Measurements from ENCODE around the gene ACAD9.
"Not testable (repeated sequence)": the region's sequence is repeated elsewhere in the genome, so short reads cannot be mapped to it uniquely, and the experiment has no call there.

ACAD9 gene

DNA sequence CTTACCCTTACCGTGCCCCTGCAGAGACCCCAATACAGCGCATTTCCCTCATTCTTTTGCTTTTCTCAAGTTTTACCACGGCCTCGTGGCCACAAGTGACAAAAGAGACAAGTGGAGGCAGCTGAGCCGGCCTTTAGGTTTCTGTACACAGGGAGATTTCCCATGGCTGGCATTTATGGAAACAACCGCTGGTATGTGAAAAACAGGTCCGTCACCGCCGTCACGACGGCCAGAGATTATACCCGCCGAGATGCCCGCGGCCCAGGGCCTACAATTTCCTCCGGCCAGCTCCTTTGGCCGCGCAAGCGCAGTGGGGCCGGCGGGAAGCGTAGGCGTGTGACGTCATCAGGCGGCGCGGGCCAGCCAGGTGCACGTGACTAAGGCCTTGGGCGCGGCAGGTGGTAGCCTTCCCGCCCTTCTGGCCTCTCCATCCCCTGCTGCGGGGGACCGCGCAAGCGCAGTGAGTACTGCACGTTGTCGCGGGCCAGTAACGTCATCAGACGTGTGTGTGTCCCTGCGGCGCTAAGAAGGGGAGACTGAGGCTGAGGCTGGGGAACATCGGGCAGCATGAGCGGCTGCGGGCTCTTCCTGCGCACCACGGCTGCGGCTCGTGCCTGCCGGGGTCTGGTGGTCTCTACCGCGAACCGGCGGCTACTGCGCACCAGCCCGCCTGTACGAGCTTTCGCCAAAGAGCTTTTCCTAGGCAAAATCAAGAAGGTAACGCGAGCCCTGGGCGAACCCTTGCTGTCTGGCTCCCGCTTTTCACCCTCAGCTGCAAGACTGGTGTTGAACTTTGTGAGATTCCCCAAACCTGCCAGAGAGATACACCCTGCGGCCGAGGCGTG, at the start of gene ACAD9:
Gene ACAD9, plus strand, starts transcription at position 496 of the 845 bp plus-strand sequence. Its CDS starts 72 bp downstream, at position 568.
- peak; percentile 92 for DNase-seq (ENCODE audit: low read depth, low spot score)

DNA sequence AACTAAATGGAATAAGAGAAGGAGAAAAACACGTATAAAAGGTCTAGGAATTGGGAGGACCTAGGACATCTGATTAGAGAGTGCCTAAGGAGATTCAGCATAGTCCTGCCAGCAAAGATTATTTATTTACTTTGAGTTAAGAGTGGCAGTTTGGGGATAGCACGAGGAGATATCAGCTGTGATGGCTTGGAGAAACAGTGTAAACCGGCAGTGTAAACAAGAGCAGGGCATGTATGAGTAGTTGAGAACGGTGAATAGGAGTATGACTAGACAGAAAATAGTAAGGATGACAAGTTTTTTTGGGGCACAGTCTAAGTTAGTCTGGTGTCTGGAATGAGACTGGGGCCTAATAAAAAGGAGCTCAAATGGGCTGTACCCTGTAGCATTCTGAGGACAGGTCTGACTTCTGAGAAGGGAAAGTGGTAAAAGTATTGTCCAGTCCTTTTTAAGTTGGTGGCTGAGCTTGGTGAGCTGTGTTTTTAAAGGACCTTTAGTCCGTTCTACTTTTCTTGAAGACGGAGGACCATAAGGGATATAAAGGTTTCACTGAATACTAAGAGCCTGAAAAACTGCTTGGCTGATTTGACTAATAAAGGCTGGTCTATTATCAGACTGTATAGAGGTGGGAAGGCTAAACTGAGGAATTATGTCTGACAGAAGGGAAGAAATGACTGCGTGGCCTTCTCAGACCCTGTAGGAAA, 49.3 kb upstream of the ACAD9 start:
- DNase-seq (ENCODE audit: low read depth, low spot score) = not testable (repeated sequence)

DNA sequence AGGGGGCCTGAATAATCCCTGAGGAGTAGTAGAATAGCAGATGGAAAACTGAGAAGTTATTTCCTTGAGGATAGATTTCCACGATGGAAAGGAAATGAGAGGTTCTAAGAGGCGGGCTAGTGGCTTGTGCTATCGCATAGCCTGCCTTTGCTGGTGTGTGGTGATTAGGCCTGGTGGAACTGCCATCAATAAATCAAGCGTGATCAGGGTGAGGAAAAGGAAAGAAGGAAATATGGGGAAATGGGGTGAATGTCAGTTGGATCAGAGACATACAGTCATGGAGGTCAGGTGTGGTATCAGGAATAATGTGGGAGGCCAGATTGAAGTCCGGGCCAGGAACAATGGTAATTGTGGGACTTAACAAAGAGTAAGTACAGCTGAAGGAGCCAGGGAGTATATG, 48.7 kb upstream of the ACAD9 start:
- not testable (repeated sequence) for DNase-seq (ENCODE audit: low read depth, low spot score)

DNA sequence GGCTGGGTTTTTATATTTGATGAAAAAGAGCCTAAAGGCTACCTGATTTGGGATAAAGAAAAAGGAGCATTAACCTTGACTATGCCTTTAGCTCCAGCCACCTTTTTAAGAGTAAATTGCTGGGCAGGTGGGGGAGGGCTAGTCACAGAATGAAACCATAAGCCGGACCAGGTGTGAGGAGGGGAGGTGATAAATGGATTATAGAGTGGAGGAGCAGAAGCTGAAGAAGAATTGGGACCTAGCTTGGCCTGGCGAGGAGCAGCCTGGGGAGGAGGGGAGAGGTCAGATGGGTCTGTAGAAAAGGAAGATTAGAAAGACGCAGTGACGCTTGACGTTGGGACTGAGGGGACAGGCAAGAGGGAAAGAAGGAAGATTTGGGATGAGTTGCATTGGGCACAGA, 46.4 kb upstream of the ACAD9 start:
- not testable (repeated sequence) for DNase-seq (ENCODE audit: low read depth, low spot score)

GRCh38 chr3:128835096-128835495, 44.3 kb upstream of the ACAD9 start:
- no peak for DNase-seq (ENCODE audit: low read depth, low spot score)

- no peak for DNase-seq (ENCODE audit: low read depth, low spot score)
Measured at GRCh38 chr3:128841926-128842920, 37.2 kb upstream of the ACAD9 start.

DNA sequence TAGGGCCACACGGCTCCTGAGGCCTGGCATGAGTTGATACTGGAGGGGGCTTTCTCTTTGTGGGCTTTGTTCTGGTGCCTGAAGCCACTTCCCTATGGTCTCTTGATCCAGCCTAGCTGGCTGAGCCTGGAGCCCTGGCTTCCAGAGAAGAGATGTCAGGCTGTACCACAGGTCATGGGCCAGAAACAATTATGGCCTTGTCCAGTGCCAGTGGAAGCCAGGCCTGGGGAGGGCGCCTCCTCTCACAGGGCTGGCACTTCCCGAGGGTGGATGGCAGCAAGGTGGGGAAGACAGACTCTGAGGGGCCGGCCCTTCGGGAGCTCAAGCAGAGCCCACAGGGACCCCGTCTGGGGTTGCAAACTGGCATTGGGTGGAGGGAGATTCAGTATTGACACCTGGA, 34.9 kb upstream of the ACAD9 start:
- DNase-seq (ENCODE audit: low read depth, low spot score) = no peak

DNA sequence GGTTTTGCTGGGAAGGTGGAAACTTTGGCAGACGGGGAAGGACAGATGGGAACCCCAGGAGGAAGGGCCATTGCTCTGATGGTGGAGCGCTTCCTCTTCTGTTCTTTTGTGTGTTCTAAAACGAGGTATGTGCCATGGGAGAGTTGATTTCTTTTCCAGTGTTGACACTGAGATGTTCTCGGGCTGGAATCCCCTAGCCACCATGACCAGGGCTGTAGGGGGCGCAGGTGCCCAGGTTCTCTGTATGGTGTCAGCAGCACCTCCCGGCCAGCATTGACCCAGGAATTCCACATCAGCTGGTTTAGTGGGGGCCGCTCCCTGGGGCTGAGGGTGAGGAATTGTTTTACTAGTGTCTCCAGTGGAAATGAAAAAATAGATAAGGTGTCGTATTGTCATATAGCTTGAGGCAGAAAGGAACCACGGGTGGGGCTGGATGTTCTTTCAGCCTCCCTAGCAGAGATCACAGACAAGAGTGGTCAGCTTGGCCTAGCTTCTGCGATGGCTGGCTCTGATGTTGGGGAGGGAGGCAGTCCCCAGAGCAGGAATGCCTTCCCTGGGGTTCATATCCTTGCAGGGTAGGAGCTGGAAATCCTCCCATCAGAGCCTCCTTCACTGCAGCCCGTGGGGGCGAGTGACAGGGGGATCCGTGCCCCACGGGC, 34.2 kb upstream of the ACAD9 start:
- no peak for DNase-seq (ENCODE audit: low read depth, low spot score)

DNA sequence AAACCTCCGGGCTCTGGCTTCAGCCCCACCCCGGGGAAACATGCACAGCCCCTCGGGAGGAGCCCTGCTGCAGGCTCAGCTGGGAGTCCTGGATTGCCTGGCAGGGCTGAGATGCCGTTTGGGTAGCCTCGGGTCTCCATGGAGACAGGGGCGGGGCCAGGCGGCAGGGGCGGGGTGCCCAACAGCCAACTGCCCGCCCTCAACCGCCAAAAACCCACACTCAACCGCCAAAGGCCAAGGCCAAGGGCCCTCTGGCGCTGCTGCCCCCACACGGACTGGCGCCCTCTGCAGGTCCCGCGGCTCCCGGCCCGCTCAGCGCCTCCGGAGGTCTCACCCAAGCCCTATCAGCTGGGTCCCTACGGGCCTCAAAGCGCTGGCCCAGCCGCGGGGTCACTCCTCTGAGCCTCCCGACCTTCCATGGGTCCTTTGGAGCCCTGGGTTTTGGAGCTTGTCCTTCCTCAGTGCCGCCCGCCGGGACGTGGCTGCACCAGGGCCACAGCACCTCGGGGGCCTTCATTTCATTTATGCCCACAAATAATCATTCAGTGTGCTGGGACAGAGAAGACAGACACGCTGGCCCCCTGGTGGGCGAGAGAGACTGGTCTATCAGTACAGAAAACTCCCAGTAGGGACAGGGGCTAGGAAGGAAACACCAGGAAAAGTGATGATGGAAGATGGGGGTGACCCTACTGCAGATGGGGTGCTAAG, 33.5 kb upstream of the ACAD9 start:
- no peak for DNase-seq (ENCODE audit: low read depth, low spot score)

GRCh38 chr3:128846486-128846891, 32.9 kb upstream of the ACAD9 start:
- no peak for DNase-seq (ENCODE audit: low read depth, low spot score)

DNA sequence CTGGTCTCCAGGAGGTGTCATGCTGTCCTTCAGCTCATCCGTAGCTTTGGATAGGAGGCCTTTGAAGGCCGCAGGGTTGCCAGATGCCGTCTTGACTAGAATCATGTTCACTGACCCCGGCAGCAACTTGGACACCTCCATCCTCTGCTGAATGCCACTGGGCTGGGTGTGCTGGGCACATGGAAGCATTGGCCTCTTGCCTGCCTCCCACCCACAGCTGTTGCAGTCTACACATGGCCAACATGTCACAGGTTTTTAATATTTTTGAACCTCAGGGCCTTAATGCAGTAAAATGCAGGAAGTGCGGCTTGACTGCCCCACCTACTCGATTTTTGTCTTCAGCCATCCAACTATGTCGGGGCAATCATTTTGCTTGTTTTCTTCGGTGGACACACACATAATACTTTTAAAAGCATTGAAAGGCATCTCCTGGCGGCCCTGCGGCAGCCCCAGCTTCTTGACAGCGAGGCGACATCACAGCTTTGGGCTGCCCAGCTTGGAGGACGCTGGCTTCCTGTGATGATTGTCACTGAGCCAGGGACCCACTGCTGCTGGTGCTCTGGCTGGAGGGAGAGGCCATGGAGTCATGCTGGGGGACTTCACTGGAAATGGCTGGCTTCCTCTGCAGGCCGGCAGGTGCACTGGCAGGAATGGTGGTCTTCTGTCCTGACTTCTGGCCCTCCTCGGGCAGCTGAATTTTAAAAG, 31.6 kb upstream of the ACAD9 start:
- DNase-seq (ENCODE audit: low read depth, low spot score) = no peak

- DNase-seq (ENCODE audit: low read depth, low spot score) = no peak
Measured at GRCh38 chr3:128848936-128849335, 30.5 kb upstream of the ACAD9 start.

DNA sequence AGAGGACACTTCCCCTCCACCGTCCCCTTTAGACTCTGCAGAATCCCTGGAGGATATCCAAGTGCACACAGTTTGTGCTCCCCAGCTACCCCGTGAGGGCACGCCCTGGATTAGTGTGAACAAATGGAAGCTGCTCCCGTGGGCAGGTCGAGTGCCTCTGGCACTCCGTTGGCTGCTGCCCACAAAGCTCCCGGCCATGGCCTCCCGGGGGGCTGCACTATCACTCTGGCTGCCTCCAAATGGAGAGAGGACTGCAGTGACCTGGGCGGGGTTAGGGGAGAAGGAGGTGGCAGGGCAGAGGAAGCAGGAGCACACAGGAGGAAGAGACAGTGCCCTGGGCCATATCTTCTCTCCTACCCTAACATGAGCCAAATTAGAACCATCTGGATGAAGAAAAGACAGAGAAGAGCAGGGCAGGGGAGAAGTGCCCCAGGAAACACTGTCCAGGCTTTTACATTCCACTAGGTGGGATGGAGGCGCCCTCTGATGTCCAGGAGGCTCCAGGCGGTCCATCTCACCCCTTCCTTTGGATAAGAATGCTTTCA, 29.4 kb upstream of the ACAD9 start:
- DNase-seq (ENCODE audit: low read depth, low spot score) = no peak

- DNase-seq (ENCODE audit: low read depth, low spot score) = no peak
Measured at GRCh38 chr3:128850544-128850943, 28.9 kb upstream of the ACAD9 start.

GRCh38 chr3:128851601-128852000, 27.8 kb upstream of the ACAD9 start:
- DNase-seq (ENCODE audit: low read depth, low spot score) = no peak

DNA sequence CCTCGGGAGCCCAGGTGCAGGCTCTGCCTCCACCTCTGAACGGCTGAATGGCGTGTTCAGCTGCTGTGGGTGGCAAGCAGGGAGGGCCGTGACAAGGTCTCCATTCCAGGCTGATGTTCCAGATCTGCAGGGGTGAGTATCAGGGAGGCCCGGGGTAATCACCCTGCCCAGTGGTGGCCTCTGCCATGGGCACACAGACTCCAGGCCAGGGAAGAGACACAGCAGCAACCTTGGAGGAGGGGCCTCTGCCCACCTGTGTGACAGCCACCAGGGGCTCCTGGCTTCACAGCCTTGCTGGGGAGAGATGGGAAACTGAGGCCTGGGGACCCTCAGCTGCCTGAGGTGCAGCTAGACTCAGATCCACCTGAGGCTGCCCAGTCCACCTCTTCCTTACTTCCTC, 25.6 kb upstream of the ACAD9 start:
- no peak for DNase-seq (ENCODE audit: low read depth, low spot score)

DNA sequence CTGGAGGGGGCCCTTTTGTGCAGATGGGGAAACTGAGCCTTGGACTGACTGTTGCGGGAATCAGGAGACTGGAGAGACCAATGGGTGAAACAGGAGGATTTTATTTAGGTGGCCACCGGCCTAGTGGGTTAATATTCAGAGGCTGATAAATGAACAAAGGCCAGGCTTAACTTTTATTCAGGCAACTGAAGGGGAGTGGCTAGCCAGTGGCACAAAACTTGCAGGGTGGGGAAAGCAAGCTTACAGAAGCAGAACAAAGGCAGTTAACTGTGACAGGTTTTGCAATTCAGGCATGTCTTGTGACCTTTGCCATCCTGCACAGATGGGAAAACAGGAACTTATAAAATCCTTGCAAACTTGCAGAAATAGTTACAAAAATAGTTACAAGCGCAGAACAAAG, 24.9 kb upstream of the ACAD9 start:
- no peak for DNase-seq (ENCODE audit: low read depth, low spot score)

DNA sequence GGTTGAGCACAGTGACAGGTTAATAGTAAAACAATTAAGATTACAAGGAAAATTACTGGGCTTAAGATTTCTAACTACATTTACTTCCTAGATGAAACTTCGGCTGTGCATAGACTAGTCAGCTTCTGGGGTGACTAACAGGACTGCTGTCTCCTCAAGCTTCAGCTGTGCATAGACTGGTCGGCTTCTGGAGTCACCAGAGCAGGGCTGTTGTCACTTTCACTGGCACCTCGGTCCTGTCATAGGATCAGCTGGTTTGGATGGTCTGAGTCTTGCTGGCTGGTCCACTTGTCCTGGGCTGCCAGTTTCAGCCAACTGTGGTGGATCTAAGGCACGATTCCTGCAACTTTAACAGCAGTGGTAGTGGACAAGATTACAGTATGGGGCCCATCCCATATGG, 23.9 kb upstream of the ACAD9 start:
- DNase-seq (ENCODE audit: low read depth, low spot score) = no peak

DNA sequence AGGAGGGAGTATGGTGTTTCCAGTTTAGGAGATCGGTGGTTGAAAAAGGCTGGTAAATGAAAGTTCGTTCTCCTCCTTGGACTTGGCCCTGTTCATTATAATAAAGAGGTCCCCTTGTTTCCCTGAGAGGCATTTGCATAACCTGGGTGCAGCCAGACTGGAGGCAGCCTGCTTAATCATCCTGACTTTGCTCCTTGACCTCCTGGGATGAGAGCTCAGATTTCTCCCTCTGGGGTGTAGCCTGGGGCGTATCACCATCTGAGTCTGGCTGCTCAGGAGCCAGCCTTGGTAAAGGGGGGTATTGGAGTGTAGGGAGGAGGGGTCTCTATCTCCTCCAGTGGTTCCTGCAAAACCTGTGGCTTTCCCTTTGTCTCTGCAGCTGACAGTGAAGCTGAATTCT, 21.3 kb upstream of the ACAD9 start:
- no peak for DNase-seq (ENCODE audit: low read depth, low spot score)

DNA sequence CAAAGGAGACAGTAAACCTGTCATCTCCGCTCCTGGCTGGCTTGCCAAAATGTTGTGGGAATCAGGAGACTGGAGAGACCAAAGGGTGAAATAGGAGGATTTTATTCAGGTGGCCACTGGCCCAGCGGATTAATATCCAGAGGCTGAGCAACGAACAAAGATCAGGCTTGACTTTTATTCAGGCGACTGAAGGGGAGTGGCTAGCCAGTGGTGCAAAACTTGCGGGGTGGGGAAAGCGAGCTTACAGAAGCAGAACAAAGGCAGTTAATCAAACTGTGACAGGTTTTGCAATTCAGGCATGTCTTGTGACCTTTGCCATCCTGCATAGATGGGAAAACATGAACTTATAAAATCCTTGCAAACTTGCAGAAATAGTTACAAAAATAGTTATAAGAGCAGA, 19.8 kb upstream of the ACAD9 start:
- no peak for DNase-seq (ENCODE audit: low read depth, low spot score)
